ENCODE measurements around the gene NUB1.

The NUB1 gene

GRCh38 chr7:151314401-151314800, 27.2 kb upstream of the NUB1 start:
- no peak for DNase-seq

GRCh38 chr7:151315038-151315655, 26.5 kb upstream of the NUB1 start:
- peak; percentile 16 to 63 (median 40) for DNase-seq

GRCh38 chr7:151316896-151317295, 24.7 kb upstream of the NUB1 start:
- no peak for DNase-seq

- DNase-seq = no peak
Observed at GRCh38 chr7:151317936-151318335, 23.7 kb upstream of the NUB1 start.

GRCh38 chr7:151319189-151319588, 22.4 kb upstream of the NUB1 start:
- no peak for DNase-seq

GRCh38 chr7:151320263-151320845, 21.3 kb upstream of the NUB1 start:
- no peak for DNase-seq

GRCh38 chr7:151321341-151321740, 20.3 kb upstream of the NUB1 start:
- DNase-seq = no peak

- DNase-seq = no peak
Observed at GRCh38 chr7:151322906-151323305, 18.7 kb upstream of the NUB1 start.

- DNase-seq = no peak
Observed at GRCh38 chr7:151327022-151327421, 14.6 kb upstream of the NUB1 start.

GRCh38 chr7:151327659-151328058, 14.0 kb upstream of the NUB1 start:
- DNase-seq = no peak

GRCh38 chr7:151330181-151330580, 11.4 kb upstream of the NUB1 start:
- DNase-seq = no peak

GRCh38 chr7:151330661-151331060, 11.0 kb upstream of the NUB1 start:
- DNase-seq = no peak

GRCh38 chr7:151334628-151335027, 7.0 kb upstream of the NUB1 start:
- DNase-seq = no peak

- no peak for DNase-seq
Observed at GRCh38 chr7:151336027-151336708, 5.4 kb upstream of the NUB1 start.

- no peak for DNase-seq
Observed at GRCh38 chr7:151337346-151337745, 4.3 kb upstream of the NUB1 start.

- DNase-seq = no peak
Observed at GRCh38 chr7:151338809-151339208, 2.8 kb upstream of the NUB1 start.

- DNase-seq = no peak
Observed at GRCh38 chr7:151339651-151340382, 1.8 kb upstream of the NUB1 start.

- DNase-seq = no peak
Observed at GRCh38 chr7:151340794-151341356, 737 bp upstream of the NUB1 start.

GRCh38 chr7:151342102-151342646, 562 bp downstream of the NUB1 start:
- DNase-seq = no peak

- no peak for DNase-seq
Observed at GRCh38 chr7:151342811-151343210, 1.2 kb downstream of the NUB1 start.

GRCh38 chr7:151343516-151343915, 1.9 kb downstream of the NUB1 start:
- DNase-seq = no peak

- DNase-seq = no peak
Observed at GRCh38 chr7:151345576-151346469, 4.2 kb downstream of the NUB1 start.
